Suprapubic skin (tissue), 4 donors: Measurements from ENCODE around the gene DAB2IP.

Experiments used
- CTCF ChIP-seq, 2 donors: fragments of 200-600 bp in 1 of 2; fragments of 450-650 bp in 1 of 2; sonication (generic) in 1 of 2; IDR thresholded peaks; one replicate each; pipeline ENCODE4 v1.5.1; 2016 to 2019; ENCODE audit warnings: antibody characterized with exemption in 2 of 2, mild to moderate bottlenecking in 1 of 2, moderate library complexity in 1 of 2
- EP300 ChIP-seq: sonication (generic); formaldehyde crosslinking; IDR thresholded peaks from one replicate; pipeline ENCODE4 v1.6.1; 2017; ENCODE audit warnings: antibody characterized with exemption
- POLR2A ChIP-seq, 2 donors: fragments of 450-650 bp; IDR thresholded peaks; one replicate each; pipeline ENCODE4 v1.6.1; 2017; ENCODE audit warnings: antibody characterized with exemption in 2 of 2, mild to moderate bottlenecking in 2 of 2, moderate library complexity in 2 of 2
- POLR2AphosphoS5 ChIP-seq, 3 donors: sonication (generic); formaldehyde crosslinking; IDR thresholded peaks; one replicate each; pipeline ENCODE4 v1.6.1; 2017; ENCODE audit warnings: antibody characterized with exemption in 3 of 3

- no peak for TF ChIP-seq POLR2A (IDR thresholded peaks at IDR 0.05)
- no peak for TF ChIP-seq CTCF (IDR thresholded peaks at IDR 0.05)
- no peak for TF ChIP-seq EP300
- TF ChIP-seq POLR2AphosphoS5 (IDR thresholded peaks at IDR 0.05), result no peak
These were observed 1.4 kb downstream of the DAB2IP start for GRCh38 chr9:121652838-121653231.
